HepG2 (cell line): ENCODE measurements around the gene LSMEM2. TPM values are rescaled to one million over a fixed set of nuclear protein-coding genes. Genes with fewer than 3 reads are reported as not detected.

Source experiments
- CC2D1A ChIP-seq: sonication (generic); formaldehyde crosslinking; IDR thresholded peaks from 2 replicates; pipeline ENCODE4 v1.8.1; 2023; ENCODE audit warnings: mild to moderate bottlenecking, missing genetic modification reagents
- GPN1 ChIP-seq: sonication (generic); formaldehyde crosslinking; IDR thresholded peaks from 2 replicates; pipeline ENCODE4 v1.5.1; 2020; ENCODE audit warnings: missing genetic modification reagents, borderline replicate concordance
- JDP2 ChIP-seq: sonication (generic); formaldehyde crosslinking; IDR thresholded peaks from 2 replicates; pipeline ENCODE4 v1.8.1; 2022; ENCODE audit warnings: missing genetic modification reagents, borderline replicate concordance
- MED8 ChIP-seq: sonication (generic); formaldehyde crosslinking; IDR thresholded peaks from 2 replicates; pipeline ENCODE4 v1.8.1; 2023; ENCODE audit warnings: mild to moderate bottlenecking, missing genetic modification reagents; ENCODE audit not compliant: insufficient replicate concordance
- MTF1 ChIP-seq: sonication (generic); formaldehyde crosslinking; IDR thresholded peaks from 2 replicates; pipeline ENCODE4 v1.5.0; 2020; ENCODE audit warnings: missing genetic modification reagents
- NFE2 ChIP-seq: sonication (generic); formaldehyde crosslinking; IDR thresholded peaks from 2 replicates; pipeline ENCODE4 v1.4.0; 2020; ENCODE audit warnings: missing genetic modification reagents
- ZNF234 ChIP-seq: sonication (generic); formaldehyde crosslinking; conservative IDR thresholded peaks from 2 replicates; pipeline ENCODE4 v1.5.1; 2020; ENCODE audit warnings: mild to moderate bottlenecking, missing genetic modification reagents
- ZNF768 ChIP-seq: sonication (generic); formaldehyde crosslinking; IDR thresholded peaks from 2 replicates; pipeline ENCODE4 v1.4.0; 2020; ENCODE audit warnings: missing genetic modification reagents
- polyA plus RNA-seq, 8 experiments: library from polyadenylated mRNA; depleted of rRNA in 3 of 8; stranded (reverse) in 7 of 8; unstranded in 1 of 8; fragments of >200 nt; fragmentation: Illumina TruSeq in 4 of 8; extraction: Trizol in 4 of 8; gene quantifications; 2 replicates each; pipeline versions ENCODE4 v1.2.1 to v1.2.3, GENCODE V29; 2011 to 2016; ENCODE audit warnings: low read depth in 4 of 8, missing spikeins in 1 of 8, mixed read lengths in 1 of 8; ENCODE audit not compliant: insufficient read depth in 1 of 8
- total RNA-seq, 5 experiments: library from RNA; depleted of rRNA; stranded (reverse); fragments of >200 nt; fragmentation: Illumina TruSeq; extraction: Trizol; gene quantifications; 2 replicates each; pipeline ENCODE4 v1.2.3, GENCODE V29; 2016; ENCODE audit warnings: low read depth in 1 of 5
- TF ChIP-seq, protein P1 (sequence below): sonication (generic); formaldehyde crosslinking; IDR thresholded peaks from 2 replicates; pipeline ENCODE4 v1.5.0; 2020; ENCODE audit warnings: missing genetic modification reagents, mild to moderate bottlenecking, borderline replicate concordance
- TF ChIP-seq, protein P2 (sequence below): sonication (generic); formaldehyde crosslinking; IDR thresholded peaks from 2 replicates; pipeline ENCODE4 v1.4.0; 2020; ENCODE audit warnings: missing genetic modification reagents
- TF ChIP-seq, protein P3 (sequence below): sonication (generic); formaldehyde crosslinking; IDR thresholded peaks from 2 replicates; pipeline ENCODE4 v1.5.1; 2020; ENCODE audit warnings: missing genetic modification reagents, mild to moderate bottlenecking, borderline replicate concordance
- TF ChIP-seq, protein P4 (sequence below): IDR thresholded peaks from 2 replicates; pipeline ENCODE4 v1.6.1; 2016
- TF ChIP-seq, protein P5 (sequence below): sonication (generic); formaldehyde crosslinking; IDR thresholded peaks from 2 replicates; pipeline ENCODE4 v1.8.1; 2023; ENCODE audit warnings: mild to moderate bottlenecking, missing genetic modification reagents
- TF ChIP-seq, protein P6 (sequence below), 2 experiments: fragments of 450-650 bp in 1 of 2; sonication (generic) in 1 of 2; formaldehyde crosslinking; IDR thresholded peaks; 2 replicates each; pipeline versions ENCODE4 v1.5.0 to v1.8.0; 2020 to 2022; ENCODE audit warnings: mild to moderate bottlenecking in 1 of 2, missing genetic modification reagents in 1 of 2
- TF ChIP-seq, protein P7 (sequence below): sonication (generic); formaldehyde crosslinking; conservative IDR thresholded peaks from 2 replicates; pipeline ENCODE4 v1.4.0; 2020; ENCODE audit warnings: mild to moderate bottlenecking, missing genetic modification reagents, moderate library complexity

Gene LSMEM2
- total and polyA plus RNA-seq, 2 of the 13 experiments (the other 11 are each of a cell fraction or from before 2014, with no cell fraction given) = 0.07 to 0.41 TPM

DNA sequence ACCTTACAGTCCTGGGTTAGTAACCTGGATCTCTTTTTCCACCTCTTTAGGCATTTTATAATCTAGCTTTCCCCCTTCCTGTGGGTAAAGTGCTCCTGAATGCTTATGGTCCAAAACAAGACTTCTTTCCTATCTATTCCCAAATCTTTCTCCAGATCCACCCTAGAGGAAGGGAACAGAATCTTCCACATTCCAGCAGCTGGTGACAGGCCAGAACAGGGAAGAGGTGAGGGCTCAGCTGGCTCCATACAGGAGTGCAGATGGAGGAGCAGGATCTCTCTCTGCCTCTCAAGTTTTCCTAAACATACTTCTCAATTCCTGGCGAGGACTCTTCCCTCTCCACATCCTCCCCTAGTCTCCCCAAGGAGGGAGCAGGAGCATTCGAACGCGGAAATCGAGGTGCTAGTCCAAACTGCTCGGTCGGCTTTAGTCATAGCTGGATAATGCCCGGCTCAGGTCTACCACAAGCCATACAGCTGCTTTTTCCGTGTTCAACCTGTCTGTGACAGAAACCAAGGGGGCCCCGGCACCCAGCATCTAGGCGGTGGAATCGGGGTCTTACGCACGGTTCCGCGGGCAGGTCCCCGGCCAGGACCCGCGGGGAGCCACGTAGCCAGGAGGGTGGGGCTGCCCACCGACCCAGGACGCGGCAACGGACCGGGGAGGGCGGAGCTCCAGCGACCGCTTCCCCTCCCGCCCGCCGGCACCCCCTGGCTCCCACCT lies 57.7 kb downstream of the LSMEM2 start (continued):
- TF ChIP-seq, protein P1, sequence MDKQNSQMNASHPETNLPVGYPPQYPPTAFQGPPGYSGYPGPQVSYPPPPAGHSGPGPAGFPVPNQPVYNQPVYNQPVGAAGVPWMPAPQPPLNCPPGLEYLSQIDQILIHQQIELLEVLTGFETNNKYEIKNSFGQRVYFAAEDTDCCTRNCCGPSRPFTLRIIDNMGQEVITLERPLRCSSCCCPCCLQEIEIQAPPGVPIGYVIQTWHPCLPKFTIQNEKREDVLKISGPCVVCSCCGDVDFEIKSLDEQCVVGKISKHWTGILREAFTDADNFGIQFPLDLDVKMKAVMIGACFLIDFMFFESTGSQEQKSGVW (CRISPR knock-in tag) = no peak
- TF ChIP-seq ZNF768 (CRISPR knock-in tag) = no peak
- TF ChIP-seq, protein P2, sequence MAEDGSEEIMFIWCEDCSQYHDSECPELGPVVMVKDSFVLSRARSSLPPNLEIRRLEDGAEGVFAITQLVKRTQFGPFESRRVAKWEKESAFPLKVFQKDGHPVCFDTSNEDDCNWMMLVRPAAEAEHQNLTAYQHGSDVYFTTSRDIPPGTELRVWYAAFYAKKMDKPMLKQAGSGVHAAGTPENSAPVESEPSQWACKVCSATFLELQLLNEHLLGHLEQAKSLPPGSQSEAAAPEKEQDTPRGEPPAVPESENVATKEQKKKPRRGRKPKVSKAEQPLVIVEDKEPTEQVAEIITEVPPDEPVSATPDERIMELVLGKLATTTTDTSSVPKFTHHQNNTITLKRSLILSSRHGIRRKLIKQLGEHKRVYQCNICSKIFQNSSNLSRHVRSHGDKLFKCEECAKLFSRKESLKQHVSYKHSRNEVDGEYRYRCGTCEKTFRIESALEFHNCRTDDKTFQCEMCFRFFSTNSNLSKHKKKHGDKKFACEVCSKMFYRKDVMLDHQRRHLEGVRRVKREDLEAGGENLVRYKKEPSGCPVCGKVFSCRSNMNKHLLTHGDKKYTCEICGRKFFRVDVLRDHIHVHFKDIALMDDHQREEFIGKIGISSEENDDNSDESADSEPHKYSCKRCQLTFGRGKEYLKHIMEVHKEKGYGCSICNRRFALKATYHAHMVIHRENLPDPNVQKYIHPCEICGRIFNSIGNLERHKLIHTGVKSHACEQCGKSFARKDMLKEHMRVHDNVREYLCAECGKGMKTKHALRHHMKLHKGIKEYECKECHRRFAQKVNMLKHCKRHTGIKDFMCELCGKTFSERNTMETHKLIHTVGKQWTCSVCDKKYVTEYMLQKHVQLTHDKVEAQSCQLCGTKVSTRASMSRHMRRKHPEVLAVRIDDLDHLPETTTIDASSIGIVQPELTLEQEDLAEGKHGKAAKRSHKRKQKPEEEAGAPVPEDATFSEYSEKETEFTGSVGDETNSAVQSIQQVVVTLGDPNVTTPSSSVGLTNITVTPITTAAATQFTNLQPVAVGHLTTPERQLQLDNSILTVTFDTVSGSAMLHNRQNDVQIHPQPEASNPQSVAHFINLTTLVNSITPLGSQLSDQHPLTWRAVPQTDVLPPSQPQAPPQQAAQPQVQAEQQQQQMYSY (CRISPR knock-in tag) = no peak
- TF ChIP-seq, protein P3, sequence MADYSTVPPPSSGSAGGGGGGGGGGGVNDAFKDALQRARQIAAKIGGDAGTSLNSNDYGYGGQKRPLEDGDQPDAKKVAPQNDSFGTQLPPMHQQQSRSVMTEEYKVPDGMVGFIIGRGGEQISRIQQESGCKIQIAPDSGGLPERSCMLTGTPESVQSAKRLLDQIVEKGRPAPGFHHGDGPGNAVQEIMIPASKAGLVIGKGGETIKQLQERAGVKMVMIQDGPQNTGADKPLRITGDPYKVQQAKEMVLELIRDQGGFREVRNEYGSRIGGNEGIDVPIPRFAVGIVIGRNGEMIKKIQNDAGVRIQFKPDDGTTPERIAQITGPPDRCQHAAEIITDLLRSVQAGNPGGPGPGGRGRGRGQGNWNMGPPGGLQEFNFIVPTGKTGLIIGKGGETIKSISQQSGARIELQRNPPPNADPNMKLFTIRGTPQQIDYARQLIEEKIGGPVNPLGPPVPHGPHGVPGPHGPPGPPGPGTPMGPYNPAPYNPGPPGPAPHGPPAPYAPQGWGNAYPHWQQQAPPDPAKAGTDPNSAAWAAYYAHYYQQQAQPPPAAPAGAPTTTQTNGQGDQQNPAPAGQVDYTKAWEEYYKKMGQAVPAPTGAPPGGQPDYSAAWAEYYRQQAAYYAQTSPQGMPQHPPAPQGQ (CRISPR knock-in tag) = no peak
- TF ChIP-seq, protein P4, sequence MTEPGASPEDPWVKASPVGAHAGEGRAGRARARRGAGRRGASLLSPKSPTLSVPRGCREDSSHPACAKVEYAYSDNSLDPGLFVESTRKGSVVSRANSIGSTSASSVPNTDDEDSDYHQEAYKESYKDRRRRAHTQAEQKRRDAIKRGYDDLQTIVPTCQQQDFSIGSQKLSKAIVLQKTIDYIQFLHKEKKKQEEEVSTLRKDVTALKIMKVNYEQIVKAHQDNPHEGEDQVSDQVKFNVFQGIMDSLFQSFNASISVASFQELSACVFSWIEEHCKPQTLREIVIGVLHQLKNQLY (CRISPR knock-in tag) = no peak; the same call in 1 of the 2 replicates
- 0 out of 2 replicates have a peak, but pooled peaks have one; percentile 17 for TF ChIP-seq MTF1 (CRISPR knock-in tag)
- TF ChIP-seq, protein P5, sequence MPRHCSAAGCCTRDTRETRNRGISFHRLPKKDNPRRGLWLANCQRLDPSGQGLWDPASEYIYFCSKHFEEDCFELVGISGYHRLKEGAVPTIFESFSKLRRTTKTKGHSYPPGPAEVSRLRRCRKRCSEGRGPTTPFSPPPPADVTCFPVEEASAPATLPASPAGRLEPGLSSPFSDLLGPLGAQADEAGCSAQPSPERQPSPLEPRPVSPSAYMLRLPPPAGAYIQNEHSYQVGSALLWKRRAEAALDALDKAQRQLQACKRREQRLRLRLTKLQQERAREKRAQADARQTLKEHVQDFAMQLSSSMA (CRISPR knock-in tag) = no peak
- TF ChIP-seq NFE2 (CRISPR knock-in tag) = no peak
- no peak for TF ChIP-seq JDP2 (CRISPR knock-in tag)
- TF ChIP-seq, protein P6, sequence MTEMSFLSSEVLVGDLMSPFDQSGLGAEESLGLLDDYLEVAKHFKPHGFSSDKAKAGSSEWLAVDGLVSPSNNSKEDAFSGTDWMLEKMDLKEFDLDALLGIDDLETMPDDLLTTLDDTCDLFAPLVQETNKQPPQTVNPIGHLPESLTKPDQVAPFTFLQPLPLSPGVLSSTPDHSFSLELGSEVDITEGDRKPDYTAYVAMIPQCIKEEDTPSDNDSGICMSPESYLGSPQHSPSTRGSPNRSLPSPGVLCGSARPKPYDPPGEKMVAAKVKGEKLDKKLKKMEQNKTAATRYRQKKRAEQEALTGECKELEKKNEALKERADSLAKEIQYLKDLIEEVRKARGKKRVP (CRISPR knock-in tag; IDR thresholded peaks at IDR 0.05) = 0 out of 4 replicates have a peak, but pooled peaks of 1 of the 2 experiments have one; percentile 52
- TF ChIP-seq, protein P7, sequence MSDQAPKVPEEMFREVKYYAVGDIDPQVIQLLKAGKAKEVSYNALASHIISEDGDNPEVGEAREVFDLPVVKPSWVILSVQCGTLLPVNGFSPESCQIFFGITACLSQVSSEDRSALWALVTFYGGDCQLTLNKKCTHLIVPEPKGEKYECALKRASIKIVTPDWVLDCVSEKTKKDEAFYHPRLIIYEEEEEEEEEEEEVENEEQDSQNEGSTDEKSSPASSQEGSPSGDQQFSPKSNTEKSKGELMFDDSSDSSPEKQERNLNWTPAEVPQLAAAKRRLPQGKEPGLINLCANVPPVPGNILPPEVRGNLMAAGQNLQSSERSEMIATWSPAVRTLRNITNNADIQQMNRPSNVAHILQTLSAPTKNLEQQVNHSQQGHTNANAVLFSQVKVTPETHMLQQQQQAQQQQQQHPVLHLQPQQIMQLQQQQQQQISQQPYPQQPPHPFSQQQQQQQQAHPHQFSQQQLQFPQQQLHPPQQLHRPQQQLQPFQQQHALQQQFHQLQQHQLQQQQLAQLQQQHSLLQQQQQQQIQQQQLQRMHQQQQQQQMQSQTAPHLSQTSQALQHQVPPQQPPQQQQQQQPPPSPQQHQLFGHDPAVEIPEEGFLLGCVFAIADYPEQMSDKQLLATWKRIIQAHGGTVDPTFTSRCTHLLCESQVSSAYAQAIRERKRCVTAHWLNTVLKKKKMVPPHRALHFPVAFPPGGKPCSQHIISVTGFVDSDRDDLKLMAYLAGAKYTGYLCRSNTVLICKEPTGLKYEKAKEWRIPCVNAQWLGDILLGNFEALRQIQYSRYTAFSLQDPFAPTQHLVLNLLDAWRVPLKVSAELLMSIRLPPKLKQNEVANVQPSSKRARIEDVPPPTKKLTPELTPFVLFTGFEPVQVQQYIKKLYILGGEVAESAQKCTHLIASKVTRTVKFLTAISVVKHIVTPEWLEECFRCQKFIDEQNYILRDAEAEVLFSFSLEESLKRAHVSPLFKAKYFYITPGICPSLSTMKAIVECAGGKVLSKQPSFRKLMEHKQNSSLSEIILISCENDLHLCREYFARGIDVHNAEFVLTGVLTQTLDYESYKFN = no peak
- TF ChIP-seq CC2D1A (CRISPR knock-in tag) = no peak
- TF ChIP-seq MED8 = no peak
- TF ChIP-seq ZNF234 = no peak
- 0 out of 2 replicates have a peak, but pooled peaks have one; percentile 19 for TF ChIP-seq GPN1 (CRISPR knock-in tag)
